ENCODE data around the gene TULP1.

- TF ChIP-seq TAF1 (IDR thresholded peaks at IDR 0.05; ENCODE audit: low read depth) (no peak), CREB1 (IDR thresholded peaks at IDR 0.05; ENCODE audit: low read depth) (no peak), EP300 (IDR thresholded peaks at IDR 0.05; ENCODE audit: borderline replicate concordance) (no peak), RAD21 (IDR thresholded peaks at IDR 0.05; ENCODE audit: low read depth) (no peak), NFIC (IDR thresholded peaks at IDR 0.05) (no peak), TCF12 (IDR thresholded peaks at IDR 0.05; ENCODE audit: low read depth) (no peak)
Measured at GRCh38 chr6:35550437-35550836, 37.7 kb upstream of the TULP1 start.

All from Ishikawa (cell line).